ENCODE measurements around the gene ERBB2.
"Not testable (repeated sequence)": the region's sequence is repeated elsewhere in the genome, so short reads cannot be mapped to it uniquely, and the experiment has no call there.

The ERBB2 gene

GRCh38 chr17:39763051-39763820 is 63.4 kb downstream of the ERBB2 start:
- no peak for DNase-seq (ENCODE audit: low read depth)

GRCh38 chr17:39764171-39764570 is 64.3 kb downstream of the ERBB2 start:
- not testable (repeated sequence) for DNase-seq (ENCODE audit: low read depth)

DNA sequence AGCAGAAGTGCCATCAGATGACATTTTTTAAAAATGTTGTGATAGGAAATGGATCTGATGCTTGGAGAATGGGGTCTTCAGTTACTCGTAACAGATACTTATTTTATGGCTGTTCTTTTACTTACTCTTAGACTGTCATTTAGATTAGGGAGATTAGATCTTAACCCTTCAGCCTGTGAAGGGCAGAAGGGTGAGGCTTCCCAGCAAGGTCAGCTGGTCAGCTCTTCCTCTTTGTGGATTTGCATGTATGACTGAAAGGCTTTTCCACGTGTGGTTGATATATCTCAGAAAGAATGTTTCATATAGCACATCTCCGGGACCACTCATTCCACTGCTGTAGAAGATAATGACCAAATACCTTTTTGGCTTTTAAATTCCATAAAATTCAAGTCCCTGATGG is 65.3 kb downstream of the ERBB2 start:
- DNase-seq (ENCODE audit: low read depth): no peak

GRCh38 chr17:39765766-39766165 is 65.9 kb downstream of the ERBB2 start:
- DNase-seq (ENCODE audit: low read depth): no peak

DNA sequence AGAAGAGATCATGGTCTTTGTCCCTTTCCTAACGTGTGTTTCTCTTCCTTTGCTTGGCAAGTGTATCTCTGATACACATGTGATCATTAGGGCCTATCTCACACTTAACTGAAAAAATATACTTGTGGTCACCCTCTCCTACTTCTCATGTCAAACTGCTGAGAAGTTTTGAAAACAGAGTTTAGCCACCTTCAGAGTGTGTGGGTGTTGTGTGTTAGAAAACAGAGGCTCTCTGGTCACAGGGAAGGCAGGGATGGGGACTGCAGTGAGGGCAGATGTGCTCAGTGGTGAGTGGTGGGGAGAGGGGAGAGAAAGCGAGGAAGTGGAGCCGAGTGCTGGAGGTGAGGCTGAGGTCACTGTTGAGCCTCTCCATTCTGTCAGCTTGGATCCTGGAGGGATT is 67.3 kb downstream of the ERBB2 start:
- DNase-seq (ENCODE audit: low read depth): no peak

- DNase-seq (ENCODE audit: low read depth): peak; percentile 69
Observed at GRCh38 chr17:39769974-39770587, 70.2 kb downstream of the ERBB2 start.

DNA sequence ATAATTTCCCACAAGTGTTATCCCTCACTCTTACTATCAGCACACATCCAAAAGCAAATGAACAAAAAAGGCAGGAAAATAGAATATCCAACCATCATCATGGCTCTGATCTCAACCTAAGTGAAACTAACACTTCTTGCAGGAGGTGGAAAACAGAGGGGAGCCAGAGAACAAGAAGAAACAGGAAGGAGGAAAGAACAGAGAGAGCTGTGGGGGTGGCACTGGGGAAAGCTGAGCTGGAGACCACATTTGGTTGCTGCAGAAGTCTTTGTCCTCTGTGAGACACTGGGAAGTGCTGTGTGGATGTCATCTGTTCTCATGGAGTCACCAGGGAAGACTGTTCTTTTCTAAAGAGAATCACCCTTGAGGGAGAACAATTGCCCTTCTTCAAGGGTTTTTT is 72.6 kb downstream of the ERBB2 start:
- DNase-seq (ENCODE audit: low read depth): no peak

DNA sequence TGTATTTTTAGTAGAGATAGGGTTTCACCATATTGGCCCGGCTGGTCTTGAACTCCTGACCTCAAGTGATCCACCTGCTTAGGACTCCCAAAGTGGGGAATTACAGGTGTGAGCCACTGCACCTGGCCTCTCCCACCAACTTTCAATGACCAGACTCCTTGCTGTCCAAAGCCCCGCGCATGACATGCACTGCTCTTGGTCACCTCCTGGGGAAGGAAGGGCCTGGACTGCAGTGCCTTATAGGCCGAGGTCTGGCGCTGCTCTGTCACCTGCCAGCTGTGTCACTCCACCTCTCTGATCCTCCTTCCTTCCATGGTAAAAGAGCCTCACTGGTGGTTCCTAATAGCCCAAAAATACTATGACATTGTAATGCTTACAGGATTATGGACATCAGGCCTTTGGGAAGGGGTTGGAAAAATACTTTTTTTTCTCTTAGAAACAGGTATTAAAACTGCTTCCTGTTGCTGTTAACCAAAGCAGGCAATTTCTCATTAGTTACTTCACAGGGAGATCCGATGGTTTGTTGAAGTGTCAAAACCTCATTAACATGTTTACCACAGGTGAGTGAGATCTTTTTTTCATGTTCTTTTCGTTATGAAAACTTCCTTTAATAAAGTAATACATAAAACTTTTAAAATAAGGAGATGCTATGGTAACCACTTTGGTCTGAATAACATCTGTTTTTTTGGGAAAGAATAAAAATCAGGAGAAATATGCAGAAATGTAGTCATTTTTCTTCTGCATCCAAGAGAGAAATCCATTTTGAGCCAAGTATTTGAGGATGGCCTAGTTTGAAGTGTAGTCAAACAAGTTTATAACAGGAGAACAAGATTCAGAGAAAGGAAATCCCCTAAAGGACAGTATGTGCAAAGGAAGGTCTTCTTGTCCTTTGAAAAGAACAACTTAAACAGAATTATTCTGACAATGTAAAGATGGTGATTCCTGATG is 73.4 kb downstream of the ERBB2 start:
- no peak for DNase-seq (ENCODE audit: low read depth)

DNA sequence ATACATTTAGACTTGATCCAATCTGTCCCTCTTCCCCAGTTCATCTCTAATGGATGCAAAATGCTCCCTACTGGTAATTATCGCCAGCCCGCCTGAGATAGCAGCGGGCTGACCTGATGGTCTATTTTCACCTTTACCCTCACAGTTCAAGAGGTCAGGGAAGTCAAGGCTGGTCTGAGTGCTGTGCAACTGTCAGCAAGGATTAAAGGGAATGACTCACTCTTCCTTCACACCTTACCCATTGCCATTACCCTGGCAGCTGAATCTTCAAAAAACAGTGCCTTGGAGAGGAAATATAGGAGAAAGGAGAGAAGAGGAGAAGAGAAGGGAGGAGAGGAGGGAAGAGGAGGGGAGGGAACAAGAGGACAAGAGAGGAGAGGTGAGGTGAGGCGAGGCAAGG is 74.2 kb downstream of the ERBB2 start:
- DNase-seq (ENCODE audit: low read depth): no peak

DNA sequence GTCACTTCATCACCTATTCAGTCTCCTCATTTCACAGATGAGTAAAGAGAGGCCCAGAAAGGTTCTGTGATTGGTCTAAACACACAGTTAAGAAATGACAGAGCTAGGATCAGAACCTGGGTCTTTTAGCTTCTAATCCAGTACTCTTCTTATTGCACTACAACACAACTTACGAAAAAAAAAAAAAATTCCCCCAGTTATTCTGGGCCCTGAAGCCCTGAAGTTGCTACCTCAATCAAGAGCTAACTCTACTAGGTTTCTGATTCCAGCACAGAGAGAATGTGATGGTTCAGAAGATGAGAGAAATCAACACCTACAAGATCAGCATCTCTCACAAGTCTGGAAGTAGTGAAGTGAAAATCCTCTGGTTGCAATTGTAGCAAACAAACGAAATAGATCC is 75.2 kb downstream of the ERBB2 start:
- no peak for DNase-seq (ENCODE audit: low read depth)

DNA sequence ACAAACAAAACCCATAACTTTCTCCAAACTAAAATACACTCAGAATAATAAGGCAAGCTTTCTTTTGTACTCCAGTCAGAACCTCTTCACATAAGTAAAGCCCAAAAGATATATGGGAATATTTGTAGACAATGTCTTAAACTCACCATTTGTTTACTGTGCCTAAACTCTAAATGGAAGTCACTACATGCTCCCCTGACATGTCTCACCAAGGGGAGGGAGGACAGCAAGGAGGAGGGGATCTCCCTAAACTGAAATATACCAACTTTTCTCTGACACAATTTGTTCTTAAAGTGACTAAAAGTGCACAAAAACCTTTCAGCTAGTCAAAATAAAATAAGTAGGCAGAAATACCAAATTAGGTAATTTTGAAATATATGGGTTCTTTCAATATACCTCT is 76.4 kb downstream of the ERBB2 start:
- no peak for DNase-seq (ENCODE audit: low read depth)

DNA sequence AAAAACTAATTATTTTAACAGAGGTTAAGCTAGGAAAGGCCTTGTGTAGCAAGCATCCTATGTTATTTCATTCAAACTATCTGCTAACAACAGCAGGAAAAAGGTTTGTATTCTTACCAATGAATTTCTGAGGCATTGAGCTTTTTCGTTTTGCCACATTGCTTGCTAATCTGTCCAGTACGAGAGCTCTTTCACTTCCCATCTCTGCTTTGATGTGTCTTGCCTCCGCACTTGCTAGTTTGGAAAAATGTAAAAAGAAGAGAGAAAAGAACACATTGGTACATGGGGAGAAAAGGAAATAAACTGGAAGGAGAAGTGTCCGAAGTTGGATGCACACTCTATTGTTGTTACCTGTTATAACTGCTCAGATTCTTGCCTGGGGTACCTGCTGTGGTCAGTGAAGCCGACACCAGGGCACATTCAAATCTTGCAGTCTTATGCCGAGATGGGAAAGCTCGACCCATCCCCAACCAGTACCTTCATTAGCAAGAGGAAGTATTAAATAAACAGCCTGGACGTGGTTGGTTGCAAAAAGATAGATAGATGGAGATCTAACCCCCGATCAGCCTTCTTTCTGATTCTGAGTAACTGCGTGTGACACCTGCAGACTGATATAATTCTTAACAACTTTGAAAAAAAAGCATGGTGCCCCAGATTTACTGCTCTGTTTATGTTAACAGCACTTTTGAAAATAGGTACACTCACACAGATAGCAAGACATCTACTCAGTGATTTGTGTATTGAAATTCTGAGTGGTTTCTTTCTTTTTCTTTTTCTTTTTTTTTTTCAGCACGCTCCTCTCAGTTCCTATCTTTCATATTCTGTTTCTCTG is 77.9 kb downstream of the ERBB2 start:
- DNase-seq (ENCODE audit: low read depth): no peak
